Left ventricle myocardium superior (tissue), 1 donor: Measurements from ENCODE around the gene TPPP. TPM values are rescaled to one million over a fixed set of nuclear protein-coding genes. Genes with fewer than 3 reads are reported as not detected.
"Not testable (repeated sequence)": the region's sequence is repeated elsewhere in the genome, so short reads cannot be mapped to it uniquely, and the experiment has no call there.

Experiments
- ATAC-seq: fragments of 200-7000 bp; cut with Tn5 transposase; one replicate; pipeline ENCODE4 v1.9.1; 2020; ENCODE audit warnings: mild to moderate bottlenecking, moderate library complexity
- DNase-seq: peaks from one replicate; pipeline ENCODE4 v3.0.0-alpha.2; 2020
- intact Hi-C: fragments of 100-400 bp; cut with micrococcal nuclease; formaldehyde crosslinking; loops from one replicate; pipeline ENCODE4 v1.11.0; 2022
- total RNA-seq: library from RNA; stranded (reverse); fragmentation: NEBNext Ultra II Directional; extraction: Animal tissue kit (Norgen Biotek cat#: 25700); gene quantifications from one replicate; pipeline ENCODE4 v1.2.1, GENCODE V29; 2021
- donor health status: DM: no; HTN: yes; CAD: no; lungs with severe emphysema.

TPPP gene
- total RNA-seq, 1 donor from 2014 or later, result 34.8 TPM

GRCh38 chr5:639253-639530 lies 54.0 kb downstream of the TPPP start:
- intact Hi-C loops, result no loop called here
- DNase-seq (no peak), ATAC-seq (no peak)

GRCh38 chr5:638501-639252 lies 54.5 kb downstream of the TPPP start:
- DNase-seq (no peak), ATAC-seq (no peak)
- intact Hi-C loops, result no loop called here

GRCh38 chr5:637581-638450 lies 55.3 kb downstream of the TPPP start:
- DNase-seq (no peak), ATAC-seq (no peak)
- intact Hi-C loops, result no loop called here

GRCh38 chr5:636951-637350 lies 56.2 kb downstream of the TPPP start:
- intact Hi-C loops, result no loop called here
- no peak for DNase-seq
- ATAC-seq, result no peak

GRCh38 chr5:635306-636055 lies 57.7 kb downstream of the TPPP start:
- no peak for DNase-seq
- no peak for ATAC-seq
- intact Hi-C loops, result no loop called here

- intact Hi-C loops, result no loop called here
- ATAC-seq, result no peak
- no peak for DNase-seq
Measured at GRCh38 chr5:634191-634590, 59.0 kb downstream of the TPPP start.

- ATAC-seq, result no peak
- DNase-seq, result no peak
- intact Hi-C loops, result no loop called here
Measured at GRCh38 chr5:633501-633955, 59.6 kb downstream of the TPPP start.

- ATAC-seq, DNase-seq, intact Hi-C loops: not testable (repeated sequence)
Measured at GRCh38 chr5:628351-629205, 64.6 kb downstream of the TPPP start.

GRCh38 chr5:627840-628239 lies 65.3 kb downstream of the TPPP start:
- DNase-seq, result no peak

GRCh38 chr5:626850-627249 lies 66.3 kb downstream of the TPPP start:
- intact Hi-C loops, result no loop called here
- ATAC-seq, result no peak
- no peak for DNase-seq

More at GRCh38 chr5:627840-628239, 65.3 kb downstream of the TPPP start:
- intact Hi-C loops, result no loop called here
- ATAC-seq, result no peak

GRCh38 chr5:625516-625915 lies 67.6 kb downstream of the TPPP start:
- ATAC-seq, result no peak
- intact Hi-C loops, result no loop called here
- DNase-seq, result no peak

GRCh38 chr5:624951-625230 lies 68.3 kb downstream of the TPPP start:
- intact Hi-C loops, result no loop called here
- peak; percentile 21 for DNase-seq
- peak; percentile 27 for ATAC-seq

GRCh38 chr5:624118-624950 lies 68.8 kb downstream of the TPPP start:
- DNase-seq (no peak), ATAC-seq (no peak)
- intact Hi-C loops, result no loop called here

- intact Hi-C loops, result no loop called here
Measured at GRCh38 chr5:623531-623930, 69.6 kb downstream of the TPPP start.

GRCh38 chr5:622946-623522 lies 70.1 kb downstream of the TPPP start:
- intact Hi-C loops, result no loop called here
- DNase-seq, result peak; percentile 3
- no peak for ATAC-seq

More at GRCh38 chr5:623531-623930, 69.6 kb downstream of the TPPP start:
- DNase-seq (peak; percentile 1), ATAC-seq (no peak)

- DNase-seq, result no peak
Measured at GRCh38 chr5:622359-622758, 70.8 kb downstream of the TPPP start.

GRCh38 chr5:621341-621761 lies 71.8 kb downstream of the TPPP start:
- ATAC-seq (no peak), DNase-seq (no peak)

More at GRCh38 chr5:622359-622758, 70.8 kb downstream of the TPPP start:
- intact Hi-C loops, result no loop called here
- ATAC-seq, result no peak

GRCh38 chr5:620586-621180 lies 72.5 kb downstream of the TPPP start:
- no peak for DNase-seq
- ATAC-seq, result no peak
- intact Hi-C loops, result no loop called here

More at GRCh38 chr5:621341-621761, 71.8 kb downstream of the TPPP start:
- intact Hi-C loops, result no loop called here
